WI38 (cell line): Measurements from ENCODE around the gene ECT2.

ENCODE experiments used
- H3K4me3 ChIP-seq: 2 replicates; pipeline ENCODE4 v1.5.1; 2011; ENCODE audit warnings: low read depth, mild to moderate bottlenecking, control low read depth, low read length
- CTCF ChIP-seq: IDR thresholded peaks from 2 replicates; pipeline ENCODE4 v1.5.1; 2012; ENCODE audit warnings: low read depth, mild to moderate bottlenecking, control low read depth, low read length

ECT2 gene

GRCh38 chr3:172707967-172708366 is 42.6 kb upstream of the ECT2 start:
- TF ChIP-seq CTCF: no peak
- no peak overlapping the region for H3K4me3 ChIP-seq

GRCh38 chr3:172708921-172709773 is 41.4 kb upstream of the ECT2 start:
- TF ChIP-seq CTCF: no peak
- H3K4me3 ChIP-seq: peak overlapping the region; percentile 98

- TF ChIP-seq CTCF: no peak
- H3K4me3 ChIP-seq: peak overlapping the region; percentile 98
Measured at GRCh38 chr3:172709774-172710663, 40.5 kb upstream of the ECT2 start.

GRCh38 chr3:172710664-172711453 is 39.7 kb upstream of the ECT2 start, which contains the start of gene NCEH1:
Gene NCEH1 (minus strand): TSS chr3:172711067. CDS start chr3:172710984, 83 bp downstream.
- TF ChIP-seq CTCF: peak; percentile 92
- H3K4me3 ChIP-seq: peak within 1 kb of the TSS; percentile 98

- TF ChIP-seq CTCF: no peak
- peak overlapping the region; percentile 98 for H3K4me3 ChIP-seq
Measured at GRCh38 chr3:172711454-172711795, 39.1 kb upstream of the ECT2 start.

- no peak overlapping the region for H3K4me3 ChIP-seq
- no peak for TF ChIP-seq CTCF
Measured at GRCh38 chr3:172713316-172713715, 37.2 kb upstream of the ECT2 start.
